Measurements from ENCODE around the gene PVALB.

The PVALB gene

GRCh38 chr22:36852056-36852973 is 35.5 kb upstream of the PVALB start:
- H2AFZ ChIP-seq (ENCODE audit: low read depth, low read length, severe bottlenecking) = no peak overlapping the region
- no peaks in the 10 kb centered on the region for H3K9me3 ChIP-seq (ENCODE audit: insufficient read depth, low read length)
- H3K4me3 ChIP-seq (ENCODE audit: insufficient read depth, low read length, poor library complexity, severe bottlenecking) = no peak overlapping the region
- H3K27ac ChIP-seq (ENCODE audit: low read depth, low read length) = no peak overlapping the region
- H3K27me3 ChIP-seq (ENCODE audit: low read length) = no peaks in the 10 kb centered on the region
- no peak overlapping the region for H3K4me2 ChIP-seq (ENCODE audit: low read depth, low read length, poor library complexity, severe bottlenecking)
- no peaks in the 10 kb centered on the region for H3K36me3 ChIP-seq (ENCODE audit: low read length)
- TF ChIP-seq CTCF (IDR thresholded peaks at IDR 0.05; ENCODE audit: insufficient read depth, low read length, poor library complexity, severe bottlenecking) (no peak), EZH2phosphoT487 (conservative IDR thresholded peaks at IDR 0.05; ENCODE audit: low read length) (no peak)
- no peaks in the 10 kb centered on the region for H4K20me1 ChIP-seq (ENCODE audit: low read depth, low read length)
- no peaks in the 10 kb centered on the region for H3K9me2 ChIP-seq (replicated peaks; ENCODE audit: insufficient read depth, low read length)
- no peak overlapping the region for H3K9ac ChIP-seq (ENCODE audit: low read length)
- no peaks in the 10 kb centered on the region for H3F3A ChIP-seq (ENCODE audit: insufficient read depth)
- no peaks in the 10 kb centered on the region for H3K79me2 ChIP-seq (ENCODE audit: insufficient read depth, low read length)

DNA sequence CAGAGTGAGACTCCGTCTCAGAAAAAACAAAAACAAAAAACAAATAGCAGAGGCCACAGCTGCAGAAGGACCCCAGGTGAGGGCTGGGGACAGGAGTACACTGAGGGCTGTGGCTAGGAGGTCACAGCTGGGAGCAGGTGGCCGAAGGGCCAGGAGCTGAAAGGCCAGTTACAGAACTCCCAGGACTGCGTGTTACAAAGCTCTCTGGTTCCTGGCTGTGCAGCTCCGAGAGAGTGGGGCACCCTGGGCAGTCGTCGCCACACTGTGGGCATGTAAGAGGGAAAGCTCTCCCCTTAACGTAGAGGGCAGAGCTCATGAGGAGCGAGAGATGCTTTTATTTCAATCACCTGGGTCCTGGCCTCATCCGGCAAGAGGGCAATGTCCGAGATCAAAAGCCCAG is 33.8 kb upstream of the PVALB start:
- H3K36me3 ChIP-seq (ENCODE audit: low read length) = no peaks in the 10 kb centered on the region
- H3K4me2 ChIP-seq (ENCODE audit: low read depth, low read length, poor library complexity, severe bottlenecking) = no peak overlapping the region
- H3K27me3 ChIP-seq (ENCODE audit: low read length) = no peaks in the 10 kb centered on the region
- no peaks in the 10 kb centered on the region for H3K79me2 ChIP-seq (ENCODE audit: insufficient read depth, low read length)
- no peaks in the 10 kb centered on the region for H3K9me2 ChIP-seq (replicated peaks; ENCODE audit: insufficient read depth, low read length)
- no peak for TF ChIP-seq EZH2phosphoT487 (conservative IDR thresholded peaks at IDR 0.05; ENCODE audit: low read length)
- no peak for TF ChIP-seq CTCF (IDR thresholded peaks at IDR 0.05; ENCODE audit: insufficient read depth, low read length, poor library complexity, severe bottlenecking)
- no peak overlapping the region for H2AFZ ChIP-seq (ENCODE audit: low read depth, low read length, severe bottlenecking)
- no peak overlapping the region for H3K27ac ChIP-seq (ENCODE audit: low read depth, low read length)
- no peaks in the 10 kb centered on the region for H3F3A ChIP-seq (ENCODE audit: insufficient read depth)
- no peaks in the 10 kb centered on the region for H3K9me3 ChIP-seq (ENCODE audit: insufficient read depth, low read length)
- no peak overlapping the region for H3K4me3 ChIP-seq (ENCODE audit: insufficient read depth, low read length, poor library complexity, severe bottlenecking)
- H4K20me1 ChIP-seq (ENCODE audit: low read depth, low read length) = no peaks in the 10 kb centered on the region
- H3K9ac ChIP-seq (ENCODE audit: low read length) = no peak overlapping the region

DNA sequence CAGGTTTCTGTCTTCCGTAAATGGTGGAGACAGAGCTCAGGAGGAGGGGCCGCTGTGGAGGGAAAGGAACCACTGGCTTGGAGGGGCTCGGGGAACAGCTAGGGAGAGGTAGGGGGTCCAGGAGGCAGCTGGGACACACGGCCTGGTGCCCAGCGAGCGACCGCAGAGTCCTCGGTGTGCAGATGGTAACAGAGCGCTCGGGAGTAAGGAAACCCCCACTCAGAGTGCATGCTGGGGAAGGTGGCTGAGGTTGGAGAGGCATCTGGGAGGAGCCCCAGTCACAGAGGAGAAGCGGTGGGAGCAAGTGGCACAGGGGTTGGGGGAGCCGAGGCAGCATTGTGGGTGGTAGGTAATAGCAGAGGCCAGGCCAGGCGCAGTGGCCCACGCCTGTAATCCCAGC is 33.2 kb upstream of the PVALB start:
- no peak for TF ChIP-seq EZH2phosphoT487 (conservative IDR thresholded peaks at IDR 0.05; ENCODE audit: low read length)
- TF ChIP-seq CTCF (IDR thresholded peaks at IDR 0.05; ENCODE audit: insufficient read depth, low read length, poor library complexity, severe bottlenecking) = no peak
- H3K4me3 ChIP-seq (ENCODE audit: insufficient read depth, low read length, poor library complexity, severe bottlenecking) = no peak overlapping the region
- H4K20me1 ChIP-seq (ENCODE audit: low read depth, low read length) = no peaks in the 10 kb centered on the region
- no peaks in the 10 kb centered on the region for H3K36me3 ChIP-seq (ENCODE audit: low read length)
- H3K4me2 ChIP-seq (ENCODE audit: low read depth, low read length, poor library complexity, severe bottlenecking) = no peak overlapping the region
- no peaks in the 10 kb centered on the region for H3K9me2 ChIP-seq (replicated peaks; ENCODE audit: insufficient read depth, low read length)
- H3K9ac ChIP-seq (ENCODE audit: low read length) = no peak overlapping the region
- no peak overlapping the region for H2AFZ ChIP-seq (ENCODE audit: low read depth, low read length, severe bottlenecking)
- no peaks in the 10 kb centered on the region for H3K27me3 ChIP-seq (ENCODE audit: low read length)
- no peak overlapping the region for H3K27ac ChIP-seq (ENCODE audit: low read depth, low read length)
- H3K79me2 ChIP-seq (ENCODE audit: insufficient read depth, low read length) = no peaks in the 10 kb centered on the region
- no peaks in the 10 kb centered on the region for H3F3A ChIP-seq (ENCODE audit: insufficient read depth)
- no peaks in the 10 kb centered on the region for H3K9me3 ChIP-seq (ENCODE audit: insufficient read depth, low read length)
